ENCODE measurements around the gene WHRN.

The WHRN gene

DNA sequence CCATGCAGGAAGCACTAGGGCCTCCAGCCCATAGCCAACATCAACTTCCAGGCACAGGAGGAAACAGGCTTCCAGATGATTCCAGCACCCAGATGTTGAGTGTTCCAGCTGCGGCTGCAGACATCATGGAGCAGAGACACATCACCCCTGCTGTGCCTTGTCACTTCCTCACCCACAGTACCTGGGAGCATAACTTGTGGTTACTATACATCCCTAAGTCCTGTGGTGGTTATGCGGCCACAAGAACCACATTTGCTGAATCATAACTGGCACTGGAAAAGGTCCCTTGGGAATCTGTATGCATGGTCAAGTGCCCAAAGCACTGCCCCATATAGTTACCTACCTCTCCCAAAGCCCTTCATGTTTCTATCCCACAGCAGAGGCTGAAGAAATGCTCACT, 56.6 kb downstream of the WHRN start:
- DNase-seq (ENCODE audit: low read depth): peak; percentile 68

DNA sequence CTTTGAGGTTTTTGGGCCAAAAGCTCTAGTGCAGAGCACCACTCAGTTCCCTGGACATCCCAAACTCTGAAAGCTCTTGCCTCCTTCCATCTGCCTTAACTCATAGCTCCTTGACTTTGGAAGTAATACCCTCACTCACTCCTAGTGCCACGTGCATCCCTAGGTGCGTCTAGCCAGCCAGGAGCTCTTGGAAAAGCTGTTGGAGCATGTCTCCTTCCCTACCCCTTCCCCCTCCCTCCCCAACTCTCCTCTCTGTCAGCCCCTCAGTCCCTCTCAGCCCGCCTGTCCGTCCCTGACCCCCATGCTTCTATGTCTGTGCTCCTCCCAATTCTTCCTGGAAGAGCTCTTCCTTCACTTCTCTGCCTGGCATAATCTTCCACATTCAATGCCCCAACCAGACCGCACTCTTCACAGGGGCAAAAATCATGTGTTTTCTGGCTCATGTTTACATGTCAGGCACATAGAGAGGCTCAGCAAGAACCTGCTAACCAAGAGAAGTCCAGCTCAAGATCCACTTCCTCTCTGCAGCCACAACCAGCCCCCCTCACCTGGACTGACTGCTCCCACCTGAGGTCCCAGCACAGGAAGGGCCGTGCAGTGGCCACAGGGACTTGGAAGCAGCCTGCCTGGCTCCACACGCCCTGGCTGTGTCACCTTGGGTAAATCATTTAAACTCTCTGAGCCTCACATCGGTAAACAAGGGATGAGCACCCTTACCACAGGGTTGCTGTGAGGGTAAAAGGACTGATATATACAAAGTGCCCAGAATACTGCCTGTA, 58.4 kb downstream of the WHRN start:
- DNase-seq (ENCODE audit: low read depth): no peak

DNA sequence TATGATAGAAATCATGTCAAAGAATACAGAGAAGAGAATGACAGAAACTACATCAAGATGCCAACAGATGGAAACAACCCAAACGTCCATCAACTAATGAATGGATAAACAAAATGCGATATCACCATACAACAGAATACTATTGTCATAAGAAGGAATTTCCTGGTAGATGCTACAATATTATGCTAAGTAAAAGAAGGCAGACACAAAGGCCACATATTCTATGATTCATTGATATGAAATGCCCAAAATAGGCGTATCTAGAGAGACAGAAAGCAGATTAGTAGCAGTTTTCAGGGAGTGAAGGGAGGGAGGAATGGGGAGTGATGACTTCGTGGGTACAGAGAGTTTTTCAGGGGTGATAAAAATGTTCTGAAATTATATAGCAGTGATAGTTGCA, 59.2 kb downstream of the WHRN start:
- DNase-seq (ENCODE audit: low read depth): peak; percentile 70

DNA sequence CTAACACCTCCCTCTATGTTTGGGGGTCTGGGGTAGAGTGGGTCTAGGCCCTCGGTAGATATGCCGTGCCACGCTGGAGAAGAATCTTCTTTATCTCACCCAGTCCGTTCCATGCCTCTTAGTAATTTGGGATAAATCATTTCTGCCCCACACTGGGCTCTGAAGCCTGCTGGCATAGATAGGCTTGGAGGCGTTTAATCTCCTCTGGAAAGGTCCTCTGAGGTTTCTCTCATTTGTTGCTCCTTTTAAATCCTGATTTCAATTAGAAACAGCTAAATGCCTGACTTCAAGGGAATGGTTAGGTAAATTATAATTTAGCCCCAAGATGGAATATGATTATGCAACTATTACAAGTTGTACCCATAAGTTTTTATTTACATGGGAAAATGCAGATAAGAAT, 59.7 kb downstream of the WHRN start:
- no peak for DNase-seq (ENCODE audit: low read depth)

DNA sequence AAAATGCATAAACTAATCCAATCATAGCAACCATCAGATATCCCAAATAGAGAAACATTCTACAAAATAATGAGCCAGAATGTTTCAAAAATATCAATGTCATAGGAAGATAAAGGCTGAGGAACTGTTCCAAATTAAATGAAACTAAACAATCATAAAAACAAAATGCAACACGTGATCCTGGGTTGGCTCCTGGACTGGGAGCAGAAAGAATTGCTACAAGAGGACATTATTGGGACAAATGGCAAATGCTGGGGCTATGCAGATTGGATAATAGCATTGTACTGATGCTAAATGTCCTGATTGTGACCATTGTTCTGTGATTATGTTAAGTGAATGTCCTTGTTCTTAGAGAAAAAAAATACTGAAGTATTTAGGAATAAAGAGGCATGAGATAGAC, 63.3 kb downstream of the WHRN start:
- DNase-seq (ENCODE audit: low read depth): no peak

DNA sequence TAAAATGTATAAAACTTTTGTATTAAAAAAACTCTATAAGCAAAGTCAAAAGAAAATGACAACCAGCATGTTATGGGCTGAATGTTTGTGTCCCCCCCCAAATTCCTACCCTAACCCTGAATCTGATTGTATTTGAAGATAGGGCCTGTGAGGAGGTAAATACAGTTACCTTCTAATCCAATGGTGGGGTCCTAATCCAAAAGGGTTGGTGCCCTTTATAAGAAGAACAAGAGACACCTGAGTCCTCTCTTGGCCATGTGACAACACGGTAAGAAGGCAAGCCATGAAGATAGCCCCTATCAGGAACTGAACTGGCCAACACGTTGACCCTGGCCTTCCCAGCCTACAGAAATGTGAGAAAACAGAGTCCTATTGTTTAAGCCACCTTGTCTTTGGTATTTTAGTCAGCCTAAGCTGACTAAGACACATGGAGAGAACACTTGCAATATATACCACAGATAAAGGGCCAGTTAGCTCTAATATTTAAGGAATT, 67.8 kb downstream of the WHRN start:
- no peak for DNase-seq (ENCODE audit: low read depth)

DNA sequence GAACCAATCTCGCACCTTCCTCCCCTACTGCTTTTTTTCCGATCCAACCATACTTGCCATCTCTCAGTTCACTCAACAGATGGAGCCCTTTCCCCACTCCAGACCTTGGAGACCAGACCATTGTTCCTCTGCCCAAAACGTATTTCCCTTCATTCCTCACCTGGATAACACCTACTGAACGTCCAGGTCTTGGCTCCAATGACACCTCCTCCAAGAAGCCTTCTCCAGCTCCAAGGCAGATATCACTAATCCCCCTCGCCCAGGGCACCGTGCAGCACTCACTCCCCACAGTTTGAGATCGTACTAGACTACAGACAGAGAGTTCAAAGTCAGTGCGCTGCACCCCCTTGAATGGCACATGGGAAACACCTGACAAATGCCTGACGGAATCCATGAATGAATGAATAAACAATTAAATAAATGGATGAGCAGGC, 70.4 kb downstream of the WHRN start:
- peak; percentile 59 for DNase-seq (ENCODE audit: low read depth)

DNA sequence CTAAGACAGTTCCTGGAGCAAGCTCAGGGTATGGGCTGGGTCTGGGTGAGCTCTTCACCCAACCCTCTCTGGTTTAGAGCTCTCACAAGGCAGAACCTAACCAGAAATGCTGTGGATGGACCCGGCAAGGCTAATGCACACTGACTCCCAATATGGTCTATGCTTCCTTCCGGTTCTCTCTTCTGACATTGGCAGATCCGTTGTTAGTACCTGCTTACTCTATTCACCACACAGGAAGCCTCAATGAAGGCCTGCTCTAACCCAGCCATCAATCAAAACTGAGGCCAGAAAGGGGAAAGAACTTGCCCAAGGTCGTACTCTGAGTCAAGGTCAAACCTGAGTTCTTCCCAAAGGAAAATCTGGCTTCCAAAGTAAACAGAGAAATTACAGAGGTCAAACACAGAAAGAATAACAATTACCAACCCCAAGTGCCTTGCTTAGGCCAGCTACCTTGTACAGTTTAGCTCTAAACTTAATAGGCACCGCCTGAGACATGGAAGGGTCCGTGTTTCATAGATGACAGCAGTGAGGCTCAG, 71.5 kb downstream of the WHRN start:
- no peak for DNase-seq (ENCODE audit: low read depth)

DNA sequence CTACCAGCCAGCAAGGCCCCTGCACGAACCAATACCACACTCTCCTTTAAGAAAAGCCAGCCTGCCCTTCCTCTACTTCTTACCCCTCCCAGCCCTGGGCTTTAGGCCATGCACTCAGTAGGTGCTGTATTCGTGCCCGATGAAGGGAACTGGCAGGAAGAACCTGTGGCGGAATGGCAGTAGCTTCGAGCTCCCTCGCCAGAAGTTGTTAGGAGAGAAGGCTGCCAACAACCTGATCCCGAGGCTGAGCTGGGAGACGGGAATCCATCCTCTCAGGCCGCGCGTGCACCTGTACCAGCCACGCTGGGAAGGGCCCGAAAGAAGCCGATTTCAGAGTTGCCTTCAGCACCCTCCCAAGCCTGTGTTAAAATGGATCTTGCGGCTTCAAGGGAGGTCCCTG, 72.2 kb downstream of the WHRN start:
- DNase-seq (ENCODE audit: low read depth): no peak

DNA sequence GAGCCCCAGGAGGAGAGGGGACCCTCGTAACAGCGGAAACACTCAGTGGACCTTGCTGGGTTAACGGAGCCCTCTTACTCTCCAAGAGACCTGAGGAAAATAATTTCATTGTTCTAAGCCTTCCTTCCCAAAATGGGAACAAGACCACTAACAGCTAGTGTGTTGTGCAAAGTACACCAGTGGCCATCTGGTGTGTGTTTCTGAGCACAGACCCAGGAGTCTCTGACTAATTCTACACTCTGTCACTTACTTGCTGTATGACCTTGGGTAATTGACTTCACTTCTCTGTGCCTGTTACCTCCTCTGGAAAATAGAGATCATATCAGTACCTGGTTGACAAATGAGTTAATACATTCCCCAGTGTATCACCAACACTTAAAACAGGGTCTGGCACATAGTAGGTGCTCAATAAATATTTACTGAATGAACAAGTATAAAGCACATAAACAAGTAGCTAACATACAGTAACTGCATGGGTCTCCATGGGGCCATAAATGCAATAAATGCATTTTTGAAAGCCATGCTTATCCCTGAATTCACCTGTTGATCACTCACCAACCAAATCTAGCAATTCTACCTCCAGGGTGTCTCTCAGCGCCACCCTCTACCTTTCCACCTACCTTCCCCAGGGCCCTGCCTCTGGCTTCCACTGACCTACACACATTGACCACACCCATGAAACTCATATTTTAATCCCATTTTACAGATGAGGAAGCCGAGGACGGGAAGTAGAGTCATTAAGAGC, 72.8 kb downstream of the WHRN start:
- DNase-seq (ENCODE audit: low read depth): no peak

DNA sequence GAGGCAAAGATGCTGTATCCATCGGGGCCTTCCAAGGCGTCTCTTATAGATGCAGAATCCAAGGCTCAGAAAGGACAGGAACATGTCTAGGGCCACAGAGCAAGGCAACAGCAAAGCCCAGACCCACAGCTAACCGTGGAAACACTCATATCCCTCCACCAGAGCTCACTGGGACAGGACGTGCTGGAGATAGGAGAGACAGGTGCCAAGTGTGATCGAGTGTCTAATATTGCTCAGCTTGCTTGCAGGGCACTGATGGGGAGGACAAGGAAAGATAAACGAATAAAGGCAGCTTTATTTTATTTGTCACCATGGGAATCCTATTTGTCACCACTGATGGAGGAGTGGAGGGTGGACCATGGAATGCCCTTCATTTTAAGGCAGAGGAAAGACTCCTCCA, 73.5 kb downstream of the WHRN start:
- DNase-seq (ENCODE audit: low read depth): no peak

DNA sequence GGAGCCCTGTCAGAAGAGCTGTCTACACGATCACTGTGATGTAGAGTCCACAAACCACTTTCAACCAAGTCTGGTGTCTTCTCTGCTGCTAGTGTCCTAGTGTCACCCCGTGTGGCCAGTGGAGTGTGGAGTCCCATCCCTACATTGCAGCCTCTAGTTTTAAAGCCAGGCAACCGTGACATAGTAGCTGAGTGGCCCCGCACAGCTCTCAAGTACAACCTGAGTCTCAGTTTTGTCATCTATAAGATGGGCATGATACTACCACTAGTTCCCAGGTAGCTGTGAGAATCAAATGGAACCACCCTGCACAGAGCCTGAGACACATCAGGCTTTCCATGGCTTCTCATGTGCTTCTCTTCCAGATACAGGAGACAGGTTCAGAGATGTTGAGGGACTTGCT, 74.3 kb downstream of the WHRN start:
- no peak for DNase-seq (ENCODE audit: low read depth)

DNA sequence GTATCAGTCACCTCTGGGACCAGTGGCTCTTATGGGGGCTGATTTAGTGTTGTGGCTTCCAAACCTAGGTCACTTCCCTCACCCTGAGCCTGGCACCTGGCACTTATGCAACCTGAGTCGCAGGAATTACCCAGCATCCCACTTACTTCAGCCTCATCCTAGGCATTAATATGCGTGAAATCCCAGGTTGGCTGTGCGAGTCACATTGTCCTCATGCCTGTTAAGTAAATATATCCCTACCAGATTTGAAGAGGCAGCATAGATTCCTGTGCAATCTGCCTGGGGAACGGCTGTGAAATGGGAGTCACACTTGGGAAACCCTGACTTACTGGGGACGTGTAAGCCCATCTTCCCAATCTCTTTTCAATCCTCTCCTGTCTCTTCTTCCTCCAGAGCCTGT, 74.8 kb downstream of the WHRN start:
- no peak for DNase-seq (ENCODE audit: low read depth)

DNA sequence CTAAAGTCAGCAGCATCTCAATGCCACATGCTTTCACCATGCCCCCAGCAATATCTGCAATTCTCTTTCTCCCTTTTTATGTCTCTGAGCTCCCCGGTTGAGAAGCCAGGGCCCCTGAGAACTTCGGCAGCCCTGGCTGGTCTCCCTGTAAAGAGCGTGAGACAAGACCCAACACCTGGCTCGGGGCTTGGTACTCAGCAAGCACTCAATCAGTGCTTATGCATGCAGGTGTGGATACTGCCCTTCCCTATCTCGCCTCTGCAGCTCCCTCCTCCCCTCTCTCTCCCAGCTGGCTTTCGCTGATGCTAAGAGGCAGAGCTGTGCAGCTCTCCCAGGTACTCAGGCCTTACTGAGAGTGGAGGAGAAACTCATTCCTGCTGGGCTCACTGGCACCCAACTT, 75.8 kb downstream of the WHRN start:
- no peak for DNase-seq (ENCODE audit: low read depth)

DNA sequence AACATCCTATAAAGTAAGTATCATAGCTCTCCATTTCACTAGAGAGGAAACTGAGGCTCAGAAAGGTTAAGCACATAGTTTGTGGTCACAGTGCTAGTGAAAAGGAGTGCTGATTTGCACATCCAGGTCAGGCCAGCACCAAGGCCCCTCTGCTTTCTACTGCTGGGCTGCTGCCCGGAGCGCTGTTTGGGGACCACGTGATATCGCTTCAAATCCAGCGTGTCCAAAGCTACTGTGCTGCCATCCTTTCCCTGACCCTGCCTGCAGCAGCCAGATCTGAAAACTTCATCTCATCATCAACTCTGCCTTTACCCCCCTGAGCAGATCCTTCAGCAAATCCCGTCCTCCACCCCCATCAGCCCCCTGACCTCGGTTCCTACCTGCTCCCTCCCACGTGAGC, 76.8 kb downstream of the WHRN start:
- DNase-seq (ENCODE audit: low read depth): no peak

DNA sequence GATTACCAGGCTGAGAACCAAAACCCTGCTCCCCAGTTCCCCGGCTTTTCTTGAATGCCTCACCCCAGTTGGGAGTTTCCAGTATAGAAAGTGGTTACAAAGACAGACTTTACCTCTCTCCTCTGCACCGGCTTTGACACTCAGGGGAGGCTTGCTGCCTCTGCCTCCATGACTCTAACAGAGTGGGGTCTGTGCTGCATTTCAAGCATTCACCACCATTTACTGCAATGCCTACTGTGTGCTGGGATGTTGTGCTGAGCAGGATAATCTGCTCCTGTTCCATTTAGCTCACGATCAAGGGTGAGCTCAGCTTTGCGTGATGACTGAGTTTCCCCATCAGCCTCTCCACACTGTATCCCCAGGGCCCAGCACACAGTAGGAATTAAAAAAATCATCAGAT, 77.6 kb downstream of the WHRN start:
- no peak for DNase-seq (ENCODE audit: low read depth)

DNA sequence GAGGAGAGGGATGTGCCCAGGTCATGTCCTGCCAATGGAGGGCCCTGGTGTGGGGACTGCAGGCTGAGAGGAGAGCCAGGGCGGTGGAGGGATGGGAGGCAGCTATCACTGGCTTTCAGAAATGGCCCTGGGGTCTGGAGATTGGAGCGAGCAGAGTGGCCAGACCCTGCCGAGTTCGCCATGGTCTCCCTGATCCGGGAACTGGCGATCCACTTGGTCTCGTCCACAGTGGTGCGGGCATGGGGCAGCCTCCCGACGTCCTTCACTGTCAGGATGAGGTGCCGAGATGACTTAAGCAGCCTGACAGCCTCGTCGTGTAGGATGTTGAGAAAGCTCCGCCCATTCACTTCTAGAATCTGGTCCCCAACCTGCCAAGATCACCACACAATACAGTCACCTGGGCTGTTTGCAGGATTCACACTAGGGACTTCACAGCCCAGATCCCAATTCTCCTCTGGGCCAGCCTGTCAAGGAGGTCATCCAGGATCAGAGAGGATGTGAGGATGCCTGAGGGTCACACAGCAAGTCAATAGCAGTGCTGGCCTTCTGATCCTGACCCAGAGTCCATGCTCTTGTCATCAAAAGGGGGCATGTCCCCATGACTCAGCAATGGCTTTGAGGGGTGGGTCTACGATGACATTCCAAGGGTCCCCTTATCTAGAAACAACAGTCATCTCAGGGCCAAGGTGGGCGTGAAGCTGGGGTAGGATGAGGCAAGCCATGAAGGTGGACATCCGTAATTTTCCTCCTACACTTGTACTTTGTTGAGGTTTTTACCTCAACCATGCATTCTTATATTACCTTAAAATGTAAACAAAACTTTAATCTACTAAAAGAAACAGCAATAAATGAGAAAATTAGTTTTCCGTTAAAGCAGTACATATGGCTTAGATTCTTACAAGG, 79.0 kb downstream of the WHRN start:
- no peak for DNase-seq (ENCODE audit: low read depth)

DNA sequence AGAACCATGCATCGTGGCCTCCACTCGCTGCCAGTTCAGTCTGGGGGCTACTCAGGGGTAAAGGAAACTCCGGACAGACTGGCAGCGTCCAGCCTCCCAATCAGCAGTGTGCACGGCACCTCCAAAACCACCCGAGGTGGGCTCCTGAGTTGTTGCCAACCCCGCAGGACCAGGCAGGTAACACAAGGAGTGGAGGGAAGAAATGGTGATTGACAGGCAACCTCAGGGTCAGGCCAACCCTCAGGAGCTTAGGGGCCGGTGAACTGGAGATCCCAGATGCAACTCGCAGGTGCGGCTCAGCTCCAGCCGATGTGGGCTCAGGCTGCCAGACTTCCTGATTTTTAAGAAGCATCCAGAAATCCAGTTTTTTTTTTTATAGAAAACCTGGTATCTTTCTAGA, 80.1 kb downstream of the WHRN start:
- DNase-seq (ENCODE audit: low read depth): no peak

DNA sequence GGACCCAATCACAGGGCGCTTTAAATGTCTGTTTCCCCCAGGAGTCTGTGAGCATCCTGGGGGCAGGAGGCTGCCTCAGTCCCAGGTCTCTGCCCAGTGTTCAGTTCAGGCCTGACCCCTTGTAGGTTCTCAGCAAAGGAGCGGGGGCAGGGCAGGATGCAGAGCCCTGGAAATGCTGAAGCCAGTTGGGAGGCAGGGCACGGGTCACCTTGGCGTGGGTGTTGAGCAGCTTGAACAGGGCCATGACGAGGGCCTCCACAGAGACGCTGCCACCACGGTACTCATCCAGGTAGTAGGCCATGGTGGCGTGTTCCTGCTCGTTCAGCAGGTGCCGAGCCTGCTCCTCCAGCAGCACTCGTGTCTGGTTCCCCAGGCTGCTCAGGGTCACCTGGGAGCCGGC, 81.1 kb downstream of the WHRN start:
- no peak for DNase-seq (ENCODE audit: low read depth)

DNA sequence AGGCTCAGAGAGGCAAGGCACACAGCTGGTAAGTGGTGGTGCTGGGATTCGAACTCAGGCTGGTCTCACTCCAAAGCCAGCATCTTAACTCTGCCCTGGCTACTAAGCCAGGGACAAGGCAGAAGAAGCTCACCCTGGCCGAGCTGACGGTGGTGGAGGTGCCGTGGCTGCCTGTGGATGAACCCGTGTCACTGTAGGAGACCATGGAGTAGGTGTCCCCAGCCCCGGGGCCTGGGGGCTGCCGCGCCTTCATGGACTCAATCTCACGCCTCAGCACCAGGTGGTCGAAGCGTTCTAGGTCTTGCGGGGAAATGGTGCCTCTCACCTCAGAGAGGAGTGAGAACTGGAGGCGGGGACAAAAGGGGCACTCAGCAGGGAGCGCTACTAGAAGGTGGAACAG, 82.1 kb downstream of the WHRN start:
- DNase-seq (ENCODE audit: low read depth): no peak

DNA sequence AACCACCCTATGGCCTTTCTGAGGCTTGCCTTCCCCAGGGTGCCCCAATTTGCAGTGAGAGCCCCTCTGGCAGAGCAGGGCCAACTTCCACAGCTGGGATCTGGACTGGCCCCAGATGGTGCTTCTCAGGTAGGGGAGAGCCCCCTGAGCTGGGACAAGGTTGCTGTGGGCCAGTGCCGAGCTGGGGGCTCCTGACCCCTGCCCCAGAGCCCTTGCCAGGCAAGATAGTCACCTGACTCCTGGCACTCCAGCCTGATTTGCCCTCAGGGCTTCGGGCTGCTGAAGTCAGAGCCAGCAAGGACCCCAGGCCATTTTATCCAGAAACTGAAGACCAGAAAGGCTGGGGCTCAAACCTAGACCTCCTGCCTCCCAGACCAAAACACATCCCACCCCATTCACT, 84.1 kb downstream of the WHRN start:
- no peak for DNase-seq (ENCODE audit: low read depth)

DNA sequence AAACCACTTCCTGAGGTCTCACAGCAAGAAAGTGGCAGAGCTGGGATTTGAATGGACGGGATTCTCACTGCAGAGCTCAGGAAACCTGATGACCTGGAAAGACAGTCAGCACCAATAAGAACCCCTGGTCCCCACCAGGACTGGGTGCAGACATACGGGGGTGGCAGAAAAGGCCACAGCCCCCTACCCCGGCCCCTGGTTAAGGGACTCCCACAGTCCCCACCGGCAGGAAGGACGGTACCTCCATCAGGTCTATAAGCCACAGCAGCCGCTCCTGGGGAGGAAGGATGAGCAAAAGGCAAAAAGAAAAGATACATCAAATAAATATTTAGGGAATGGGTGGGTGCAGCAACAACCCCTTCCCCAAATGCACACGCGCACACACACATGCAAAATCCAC, 85.5 kb downstream of the WHRN start:
- no peak for DNase-seq (ENCODE audit: low read depth)
